ENCODE results near the gene DBH.

GRCh38 chr9:133638711-133639110 lies 2.5 kb downstream of the DBH start:
- no peak for TF ChIP-seq CTCF (IDR thresholded peaks at IDR 0.05 in 2 of 3, conservative IDR thresholded peaks at IDR 0.05 in 1 of 3; ENCODE audit: borderline replicate concordance in 1 of 3, insufficient read depth in 1 of 3, low read depth in 2 of 3, low read length in 2 of 3)
- no peak for TF ChIP-seq ATF3 (IDR thresholded peaks at IDR 0.05)
- TF ChIP-seq CEBPB (IDR thresholded peaks at IDR 0.05; ENCODE audit: low read depth) = no peak
- TF ChIP-seq EZH2 (IDR thresholded peaks at IDR 0.05) = no peak
- TF ChIP-seq, protein P1, sequence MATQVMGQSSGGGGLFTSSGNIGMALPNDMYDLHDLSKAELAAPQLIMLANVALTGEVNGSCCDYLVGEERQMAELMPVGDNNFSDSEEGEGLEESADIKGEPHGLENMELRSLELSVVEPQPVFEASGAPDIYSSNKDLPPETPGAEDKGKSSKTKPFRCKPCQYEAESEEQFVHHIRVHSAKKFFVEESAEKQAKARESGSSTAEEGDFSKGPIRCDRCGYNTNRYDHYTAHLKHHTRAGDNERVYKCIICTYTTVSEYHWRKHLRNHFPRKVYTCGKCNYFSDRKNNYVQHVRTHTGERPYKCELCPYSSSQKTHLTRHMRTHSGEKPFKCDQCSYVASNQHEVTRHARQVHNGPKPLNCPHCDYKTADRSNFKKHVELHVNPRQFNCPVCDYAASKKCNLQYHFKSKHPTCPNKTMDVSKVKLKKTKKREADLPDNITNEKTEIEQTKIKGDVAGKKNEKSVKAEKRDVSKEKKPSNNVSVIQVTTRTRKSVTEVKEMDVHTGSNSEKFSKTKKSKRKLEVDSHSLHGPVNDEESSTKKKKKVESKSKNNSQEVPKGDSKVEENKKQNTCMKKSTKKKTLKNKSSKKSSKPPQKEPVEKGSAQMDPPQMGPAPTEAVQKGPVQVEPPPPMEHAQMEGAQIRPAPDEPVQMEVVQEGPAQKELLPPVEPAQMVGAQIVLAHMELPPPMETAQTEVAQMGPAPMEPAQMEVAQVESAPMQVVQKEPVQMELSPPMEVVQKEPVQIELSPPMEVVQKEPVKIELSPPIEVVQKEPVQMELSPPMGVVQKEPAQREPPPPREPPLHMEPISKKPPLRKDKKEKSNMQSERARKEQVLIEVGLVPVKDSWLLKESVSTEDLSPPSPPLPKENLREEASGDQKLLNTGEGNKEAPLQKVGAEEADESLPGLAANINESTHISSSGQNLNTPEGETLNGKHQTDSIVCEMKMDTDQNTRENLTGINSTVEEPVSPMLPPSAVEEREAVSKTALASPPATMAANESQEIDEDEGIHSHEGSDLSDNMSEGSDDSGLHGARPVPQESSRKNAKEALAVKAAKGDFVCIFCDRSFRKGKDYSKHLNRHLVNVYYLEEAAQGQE (IDR thresholded peaks at IDR 0.05; ENCODE audit: low read depth) = no peak
- TF ChIP-seq RAD21 (IDR thresholded peaks at IDR 0.05; ENCODE audit: low read depth) = no peak
- no peak for TF ChIP-seq SP1 (IDR thresholded peaks at IDR 0.05; ENCODE audit: low read depth)
